Stimulated activated CD8-positive, alpha-beta memory T cell treated with anti-CD3 and anti-CD28 coated beads, Interleukin-15, amount 100 ng/mL, for 48 hours (primary cell): ENCODE results near the gene MMP25.
"Not testable (repeated sequence)": the region's sequence is repeated elsewhere in the genome, so short reads cannot be mapped to it uniquely, and the experiment has no call there.

ENCODE experiments used
- DNase-seq, 2 donors: peaks; one replicate each; pipeline ENCODE4 v3.0.0-alpha.2; 2020; ENCODE audit warnings: low read depth in 2 of 2

MMP25 gene

DNA sequence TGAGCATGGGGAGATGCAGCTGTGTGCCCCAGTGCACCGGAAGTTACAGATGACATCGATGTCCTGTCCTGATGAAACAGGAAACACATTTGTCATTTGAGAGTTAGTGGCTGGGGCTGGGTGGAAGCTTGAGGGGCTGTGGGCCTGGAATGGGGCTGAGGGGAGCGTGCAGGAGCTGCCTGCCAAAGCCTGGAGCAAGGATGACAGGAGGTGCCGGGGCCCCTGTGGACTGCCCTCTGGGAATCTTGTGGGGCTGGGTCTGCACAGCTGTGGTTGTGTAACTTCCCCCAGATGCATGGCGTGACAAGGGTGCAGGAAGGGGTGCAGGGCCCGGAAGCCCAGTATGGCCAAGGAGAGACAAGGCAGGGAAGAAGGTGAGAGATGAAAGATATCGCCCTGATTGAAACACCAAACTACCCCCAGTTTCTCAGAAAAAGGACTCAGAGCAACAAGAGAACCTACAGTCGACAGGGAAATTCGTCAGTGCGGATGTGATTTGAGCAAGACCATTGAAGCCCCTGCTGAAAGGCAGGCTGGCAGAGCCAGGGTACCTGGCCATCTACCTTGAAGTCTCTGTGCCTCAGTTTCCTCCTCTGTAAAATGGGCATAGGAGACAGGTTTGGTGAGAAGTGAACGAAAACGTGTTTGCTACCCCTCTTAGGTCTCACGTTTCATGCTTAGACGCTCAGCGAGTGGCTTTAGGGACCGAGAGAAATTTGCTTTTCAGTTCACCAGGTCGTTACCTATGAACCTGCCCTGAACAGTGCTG is 8.8 kb downstream of the MMP25 start:
- DNase-seq, result no peak

DNA sequence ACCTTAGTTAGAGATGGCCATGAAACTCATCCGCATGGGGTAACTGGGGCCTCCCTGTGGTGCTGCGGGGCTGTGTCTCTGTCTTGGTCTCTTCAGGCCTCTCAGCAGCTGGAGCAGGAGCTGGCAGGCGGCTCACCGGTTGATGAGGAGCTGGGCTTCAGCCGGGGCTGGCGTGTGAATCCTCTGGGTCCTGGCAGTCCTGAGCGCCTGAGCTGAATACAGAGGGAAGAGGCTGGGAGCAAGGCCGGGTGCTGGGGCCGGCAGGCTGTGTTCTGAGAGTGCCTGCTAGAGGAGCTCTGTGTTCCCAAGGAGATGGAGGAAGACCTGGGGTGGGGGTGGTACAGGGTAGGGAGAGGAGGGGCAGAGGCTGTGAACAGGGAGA is 9.4 kb downstream of the MMP25 start:
- DNase-seq, result not testable (repeated sequence)

DNA sequence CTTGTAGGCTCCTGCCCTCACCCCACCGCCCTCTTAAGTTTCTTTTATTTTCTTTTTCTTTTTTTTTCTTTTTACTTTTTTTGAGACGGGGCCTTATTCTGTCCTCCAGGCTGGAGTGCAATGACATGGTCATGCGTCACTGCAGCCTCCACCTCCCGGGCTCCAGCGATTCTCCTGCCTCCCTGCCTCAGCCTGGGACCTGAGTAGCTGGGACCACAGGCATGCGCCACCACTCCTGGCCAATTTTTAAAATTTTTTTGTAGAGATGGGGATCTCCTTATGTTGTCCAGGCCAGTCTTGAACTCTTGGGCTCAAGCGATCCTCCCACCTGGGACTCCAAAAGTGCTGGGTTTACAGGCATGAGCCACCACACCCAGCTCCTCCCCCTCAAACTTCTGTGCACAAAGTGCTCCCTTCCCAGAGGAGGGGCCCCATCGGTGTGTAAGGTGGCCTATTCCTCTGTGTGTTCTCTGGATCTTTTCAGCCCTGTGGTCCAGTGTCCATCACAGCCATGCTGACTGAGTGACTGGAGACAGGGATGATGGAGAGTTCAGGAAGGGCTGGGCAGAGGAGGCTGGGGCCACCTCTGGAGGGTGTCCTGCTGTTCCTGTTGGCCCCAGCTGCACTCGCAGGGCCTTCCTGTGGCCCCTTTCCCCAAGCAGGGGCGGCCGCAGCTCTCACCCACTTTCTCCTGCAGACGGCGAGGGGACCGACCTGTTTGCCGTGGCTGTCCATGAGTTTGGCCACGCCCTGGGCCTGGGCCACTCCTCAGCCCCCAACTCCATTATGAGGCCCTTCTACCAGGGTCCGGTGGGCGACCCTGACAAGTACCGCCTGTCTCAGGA is 10.2 kb downstream of the MMP25 start:
- no peak for DNase-seq

DNA sequence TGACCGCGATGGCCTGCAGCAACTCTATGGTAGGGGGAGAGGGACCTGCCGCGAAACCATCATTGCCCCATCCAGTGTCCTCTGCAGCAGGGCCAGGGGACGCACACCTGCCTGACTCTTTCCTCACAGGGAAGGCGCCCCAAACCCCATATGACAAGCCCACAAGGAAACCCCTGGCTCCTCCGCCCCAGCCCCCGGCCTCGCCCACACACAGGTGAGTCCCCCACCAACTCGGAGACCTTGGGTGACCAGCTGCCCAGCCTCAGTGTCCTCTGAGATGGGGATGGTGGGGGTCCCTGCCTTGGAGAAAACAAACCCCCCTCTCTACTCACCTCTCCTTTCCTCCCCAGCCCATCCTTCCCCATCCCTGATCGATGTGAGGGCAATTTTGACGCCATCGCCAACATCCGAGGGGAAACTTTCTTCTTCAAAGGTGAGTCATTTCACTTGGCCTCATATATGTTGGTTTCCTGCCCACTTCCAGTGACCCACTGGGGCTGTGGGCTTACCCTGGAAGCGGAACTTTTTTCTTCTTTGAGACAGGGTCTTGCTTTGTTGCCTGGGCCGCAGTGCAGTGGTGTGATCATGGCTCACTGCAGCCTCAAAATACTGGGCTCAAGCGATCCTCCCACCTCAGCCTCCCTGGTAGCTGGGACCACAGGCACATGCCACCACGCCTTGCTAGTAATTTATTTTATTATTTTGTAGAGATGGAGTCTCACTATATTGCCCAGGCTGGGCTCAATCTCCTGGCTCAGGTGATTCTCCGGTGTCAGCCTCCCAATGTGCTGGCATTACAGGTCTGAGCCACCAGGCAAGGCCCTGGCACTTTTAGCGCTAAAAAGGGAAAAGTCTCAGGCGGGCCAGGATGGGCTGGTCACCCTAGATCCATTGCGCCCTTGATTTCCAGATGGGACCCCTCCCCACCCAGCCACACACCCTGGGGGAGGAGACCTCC is 11.1 kb downstream of the MMP25 start:
- DNase-seq, result no peak

DNA sequence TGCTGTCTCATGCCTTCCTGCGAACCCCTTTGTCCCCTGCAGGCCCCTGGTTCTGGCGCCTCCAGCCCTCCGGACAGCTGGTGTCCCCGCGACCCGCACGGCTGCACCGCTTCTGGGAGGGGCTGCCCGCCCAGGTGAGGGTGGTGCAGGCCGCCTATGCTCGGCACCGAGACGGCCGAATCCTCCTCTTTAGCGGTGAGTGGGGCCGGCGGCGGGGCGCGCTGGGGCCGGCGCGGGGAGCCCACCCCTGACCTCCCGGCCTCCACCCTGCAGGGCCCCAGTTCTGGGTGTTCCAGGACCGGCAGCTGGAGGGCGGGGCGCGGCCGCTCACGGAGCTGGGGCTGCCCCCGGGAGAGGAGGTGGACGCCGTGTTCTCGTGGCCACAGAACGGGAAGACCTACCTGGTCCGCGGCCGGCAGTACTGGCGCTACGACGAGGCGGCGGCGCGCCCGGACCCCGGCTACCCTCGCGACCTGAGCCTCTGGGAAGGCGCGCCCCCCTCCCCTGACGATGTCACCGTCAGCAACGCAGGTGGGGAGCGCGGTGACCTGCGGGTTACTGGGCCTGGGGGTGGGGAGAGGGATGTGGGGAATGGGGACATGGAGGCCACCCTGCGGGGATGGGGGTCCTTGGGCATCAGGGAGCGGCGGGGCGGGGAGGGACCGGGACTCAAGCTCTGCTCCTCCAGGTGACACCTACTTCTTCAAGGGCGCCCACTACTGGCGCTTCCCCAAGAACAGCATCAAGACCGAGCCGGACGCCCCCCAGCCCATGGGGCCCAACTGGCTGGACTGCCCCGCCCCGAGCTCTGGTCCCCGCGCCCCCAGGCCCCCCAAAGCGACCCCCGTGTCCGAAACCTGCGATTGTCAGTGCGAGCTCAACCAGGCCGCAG is 12.0 kb downstream of the MMP25 start:
- DNase-seq, result no peak

DNA sequence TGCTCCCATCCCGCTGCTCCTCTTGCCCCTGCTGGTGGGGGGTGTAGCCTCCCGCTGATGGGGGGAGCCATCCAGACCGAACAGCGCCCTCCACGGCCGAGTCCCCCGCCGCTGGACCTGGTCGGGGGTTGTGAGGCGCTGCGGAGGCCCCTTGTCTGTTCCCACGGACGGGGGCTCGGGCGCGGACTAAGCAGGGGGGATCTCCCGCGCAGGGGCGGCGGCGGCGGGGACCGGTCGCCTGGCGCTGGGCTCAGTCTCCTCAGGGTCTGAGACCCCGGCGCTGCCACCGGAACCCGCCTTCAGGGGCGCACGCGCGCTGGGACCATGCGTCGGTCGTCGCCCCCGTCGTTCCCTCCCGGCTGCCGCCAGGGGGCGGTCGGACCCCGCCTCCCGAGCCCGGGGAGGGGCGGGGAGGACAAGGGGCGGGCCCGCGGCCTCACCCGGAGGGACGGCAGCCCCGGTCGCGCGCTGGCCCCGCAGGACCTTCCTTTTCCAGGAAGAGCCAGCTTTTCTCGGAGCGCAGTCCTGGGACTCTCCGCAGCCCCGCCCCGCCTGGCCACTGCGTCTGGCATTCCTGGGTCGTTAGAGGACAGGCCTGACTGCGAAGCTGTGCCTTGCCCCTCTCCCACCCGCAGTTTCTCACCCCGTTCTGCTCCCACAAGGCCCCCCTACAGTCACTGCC is 12.8 kb downstream of the MMP25 start:
- DNase-seq, result peak; percentile 82 to 85

DNA sequence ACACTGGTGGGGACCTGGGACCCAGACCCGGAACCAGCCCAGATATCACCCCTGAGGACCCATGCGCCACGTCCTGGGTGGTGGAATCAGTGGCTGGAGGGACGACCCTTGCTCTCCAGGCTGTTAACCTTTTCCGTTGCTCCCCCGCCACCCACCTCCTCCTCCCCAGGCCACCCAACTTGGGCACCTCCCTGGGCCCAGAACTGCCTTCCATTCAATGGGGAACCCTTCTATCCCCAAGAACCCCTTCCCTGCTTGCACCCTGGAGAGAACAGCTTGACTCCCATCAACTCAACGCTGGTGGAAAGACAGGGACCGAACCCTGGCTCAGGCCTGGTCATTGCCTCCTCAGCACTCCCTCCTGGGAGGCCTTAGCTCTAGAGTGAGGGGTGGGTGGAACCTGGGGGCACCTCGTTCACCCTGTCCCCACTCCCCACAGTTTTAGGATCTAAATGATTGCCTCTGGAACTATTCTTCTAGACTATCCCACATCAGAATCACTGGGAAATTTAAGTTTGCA is 13.4 kb downstream of the MMP25 start:
- no peak for DNase-seq

DNA sequence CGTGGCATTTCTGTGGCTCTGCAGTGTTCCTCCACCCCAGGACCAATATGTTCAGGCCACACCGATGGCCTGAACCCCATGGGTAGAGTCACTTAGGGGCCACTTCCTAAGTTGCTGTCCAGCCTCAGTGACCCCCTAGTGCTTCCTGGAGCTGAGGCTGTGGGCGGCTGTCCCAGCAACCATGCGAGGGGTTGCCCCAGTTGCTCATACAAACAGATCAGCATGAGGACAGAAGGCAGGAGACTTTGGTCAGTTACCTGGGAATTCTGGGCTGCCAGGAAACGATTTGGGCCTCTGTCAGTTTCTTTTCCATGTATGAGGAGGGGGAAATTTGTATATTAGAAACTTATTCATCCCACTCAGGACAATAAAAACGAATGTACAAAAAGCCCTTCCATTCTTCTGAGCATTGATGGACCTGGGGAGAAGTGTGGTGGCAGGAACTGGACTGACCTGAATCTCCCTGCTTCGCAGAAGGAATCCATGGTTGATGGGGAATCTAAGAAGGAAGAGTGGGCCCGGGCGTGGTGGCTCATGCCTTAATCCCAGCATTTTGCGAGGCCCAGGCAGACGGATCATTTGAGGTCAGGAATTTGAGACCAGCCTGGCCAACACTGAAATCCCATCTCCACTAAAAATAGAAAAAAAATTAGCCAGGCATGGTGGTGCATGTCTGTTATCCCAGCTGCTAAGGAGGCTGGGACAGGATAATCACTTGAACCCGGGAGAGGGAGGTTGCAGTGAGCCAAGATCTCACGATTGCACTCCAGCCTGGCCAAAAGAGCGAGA is 14.2 kb downstream of the MMP25 start:
- no peak for DNase-seq

DNA sequence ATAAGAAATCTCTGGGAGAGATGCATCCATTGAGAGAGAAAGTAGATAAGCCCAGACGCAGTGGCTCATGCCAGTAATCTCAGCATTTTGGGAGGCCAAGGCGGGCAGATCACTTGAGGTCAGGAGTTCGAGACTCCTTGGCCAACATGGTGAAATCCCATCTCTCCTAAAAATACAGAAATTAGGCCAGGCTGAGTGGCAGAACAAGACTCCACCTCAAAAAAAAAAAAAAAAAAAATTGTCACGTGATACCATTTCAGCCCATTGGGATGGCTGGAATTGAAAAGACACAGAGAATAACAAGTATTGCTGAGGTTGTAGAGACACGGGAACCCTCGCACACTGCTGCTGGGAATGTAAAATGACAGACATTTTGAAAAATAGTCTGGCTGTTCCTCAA is 16.2 kb downstream of the MMP25 start:
- no peak for DNase-seq

DNA sequence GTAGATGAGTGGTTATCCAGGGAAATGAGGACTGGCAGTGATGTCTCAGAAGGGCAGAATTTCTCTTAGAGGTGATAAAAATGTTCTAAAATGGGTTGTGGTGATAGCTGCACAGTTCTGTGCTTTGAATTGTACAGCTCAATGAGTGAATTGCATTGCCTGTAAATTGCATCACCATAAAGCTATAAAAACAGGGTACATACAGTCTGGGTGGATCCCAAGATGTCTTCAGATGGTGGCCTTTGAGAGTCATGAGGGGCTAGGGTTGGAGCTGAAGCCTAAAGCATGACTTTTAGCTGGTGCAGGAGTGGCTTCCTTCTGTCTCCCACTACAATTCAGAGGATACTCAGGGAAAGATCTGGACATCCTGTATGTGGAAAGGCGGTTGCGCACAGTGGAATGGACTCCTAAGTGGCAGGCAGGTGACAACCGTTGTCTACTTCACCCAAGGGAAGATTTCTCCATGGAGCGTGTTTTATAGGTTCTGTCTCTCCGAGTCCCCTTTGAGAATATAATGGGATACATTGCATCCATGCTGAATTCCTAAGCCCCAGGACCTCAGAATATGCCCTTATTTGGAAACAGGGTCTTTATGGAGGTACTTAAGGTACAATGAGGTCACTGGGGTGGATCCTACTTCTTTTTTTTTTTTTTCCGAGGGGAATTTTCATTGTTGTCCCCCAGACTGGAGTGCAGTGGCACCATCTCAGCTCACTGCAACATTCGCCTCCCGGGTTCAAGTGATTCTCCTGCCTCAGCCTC is 17.4 kb downstream of the MMP25 start:
- DNase-seq, result no peak

DNA sequence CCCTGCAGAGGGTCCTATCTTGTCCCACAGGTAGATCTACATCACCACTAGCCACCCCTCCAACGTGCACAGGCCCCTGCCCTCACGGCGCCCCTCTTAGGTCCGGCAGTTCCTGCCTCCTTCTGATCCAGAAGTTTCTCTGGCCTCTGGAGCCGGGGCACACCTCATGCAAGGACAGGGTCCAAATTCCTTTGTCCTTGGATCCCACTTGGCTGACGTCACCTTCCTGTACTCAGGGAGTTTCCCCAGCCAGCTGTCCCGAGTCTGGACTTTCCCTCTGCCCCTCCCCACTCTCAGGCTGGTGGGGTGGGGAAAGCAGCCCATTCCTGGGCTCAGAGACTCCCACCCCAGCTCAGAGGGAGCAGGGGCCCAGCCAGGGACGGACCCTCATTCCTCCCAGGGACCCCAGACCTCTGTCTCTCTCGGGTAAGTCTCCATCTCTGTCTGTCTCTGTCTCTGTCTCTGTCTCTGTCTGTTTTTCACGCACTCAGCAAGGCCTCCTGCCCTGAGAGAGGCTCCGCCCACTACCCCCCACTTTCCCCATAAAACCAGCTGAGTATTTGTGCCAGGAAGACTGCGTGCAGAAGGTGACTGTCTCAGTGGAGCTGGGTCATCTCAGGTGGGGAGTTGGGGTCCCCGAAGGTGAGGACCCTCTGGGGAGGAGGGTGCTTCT is 18.8 kb downstream of the MMP25 start, which contains the start of gene IL32:
TSS of gene IL32 (plus strand) at position 572 of the 673 bp plus-strand sequence. CDS start 172 bp downstream, outside the sequence.
- DNase-seq, result peak; percentile 61 to 66

DNA sequence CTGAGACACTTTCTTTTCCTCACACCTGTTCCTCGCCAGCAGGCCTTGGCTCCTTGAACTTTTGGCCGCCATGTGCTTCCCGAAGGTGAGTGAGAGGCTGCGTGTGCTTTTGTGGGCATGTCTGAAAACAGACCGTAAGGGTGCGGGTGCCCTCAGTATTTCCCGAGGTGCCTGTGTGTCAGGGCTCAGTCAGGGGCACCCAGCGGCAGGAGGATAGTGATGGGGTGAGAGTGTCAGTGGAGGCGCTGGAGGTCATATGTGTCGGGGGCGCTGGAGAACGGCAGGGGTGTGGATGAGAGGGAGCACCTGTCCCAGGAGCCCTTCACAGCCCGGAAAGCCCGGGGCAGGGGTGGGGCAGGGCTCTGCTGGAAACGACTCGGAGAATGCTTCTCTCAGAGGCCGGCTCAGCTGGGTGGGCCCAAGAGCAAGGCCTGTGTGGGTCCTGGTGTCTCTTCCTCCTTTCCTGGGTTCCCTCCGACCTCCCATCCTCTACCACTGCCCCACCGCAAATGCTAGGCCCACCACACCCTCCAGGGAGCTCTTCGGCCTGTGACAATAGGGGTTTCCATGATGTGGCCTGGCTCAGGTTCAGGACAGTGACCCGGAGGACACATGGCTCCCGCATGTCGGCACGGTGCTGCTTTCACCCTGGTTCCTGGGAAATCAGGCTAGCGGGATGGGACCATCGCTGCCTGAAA is 19.5 kb downstream of the MMP25 start:
- DNase-seq, result no peak

DNA sequence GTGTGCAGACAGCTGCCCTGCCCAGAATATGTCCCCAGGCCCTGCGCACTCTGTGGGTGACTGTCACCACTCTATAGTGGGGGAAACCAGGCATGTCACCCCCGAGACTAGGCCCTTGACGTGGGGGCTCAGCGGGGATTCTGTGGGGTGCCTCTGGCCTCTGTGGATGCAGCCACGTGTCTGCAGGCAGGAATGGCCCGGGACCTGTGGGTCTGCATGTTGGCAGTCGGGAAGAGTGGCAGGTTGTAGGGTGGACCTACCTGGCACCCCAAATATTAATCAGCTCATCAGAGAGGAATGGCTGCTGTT is 20.0 kb downstream of the MMP25 start:
- DNase-seq, result no peak

DNA sequence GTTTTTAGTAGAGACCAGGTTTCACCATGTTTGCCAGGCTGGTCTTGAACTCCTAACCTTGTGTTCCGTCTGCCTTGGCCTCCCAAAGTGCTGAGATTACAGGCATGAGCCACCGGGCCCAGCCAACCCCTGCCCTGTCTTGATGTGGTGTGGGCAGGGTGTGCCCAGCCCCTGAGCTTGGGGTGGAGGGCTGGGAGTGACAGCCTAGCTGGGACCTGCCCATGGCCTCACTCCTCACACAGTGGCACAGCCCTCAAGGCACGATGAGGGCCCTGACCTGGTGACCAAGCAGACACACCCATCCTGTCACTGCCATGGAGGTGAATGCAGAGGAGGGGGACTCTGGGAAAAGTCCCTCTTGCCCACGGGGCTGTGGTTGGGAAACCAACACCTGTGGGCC is 22.1 kb downstream of the MMP25 start:
- DNase-seq, result no peak

DNA sequence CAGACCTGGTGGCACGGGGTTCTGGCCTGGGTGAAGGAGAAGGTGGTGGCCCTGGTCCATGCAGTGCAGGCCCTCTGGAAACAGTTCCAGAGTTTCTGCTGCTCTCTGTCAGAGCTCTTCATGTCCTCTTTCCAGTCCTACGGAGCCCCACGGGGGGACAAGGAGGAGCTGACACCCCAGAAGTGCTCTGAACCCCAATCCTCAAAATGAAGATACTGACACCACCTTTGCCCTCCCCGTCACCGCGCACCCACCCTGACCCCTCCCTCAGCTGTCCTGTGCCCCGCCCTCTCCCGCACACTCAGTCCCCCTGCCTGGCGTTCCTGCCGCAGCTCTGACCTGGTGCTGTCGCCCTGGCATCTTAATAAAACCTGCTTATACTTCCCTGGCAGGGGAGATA is 22.8 kb downstream of the MMP25 start:
- not testable (repeated sequence) for DNase-seq

DNA sequence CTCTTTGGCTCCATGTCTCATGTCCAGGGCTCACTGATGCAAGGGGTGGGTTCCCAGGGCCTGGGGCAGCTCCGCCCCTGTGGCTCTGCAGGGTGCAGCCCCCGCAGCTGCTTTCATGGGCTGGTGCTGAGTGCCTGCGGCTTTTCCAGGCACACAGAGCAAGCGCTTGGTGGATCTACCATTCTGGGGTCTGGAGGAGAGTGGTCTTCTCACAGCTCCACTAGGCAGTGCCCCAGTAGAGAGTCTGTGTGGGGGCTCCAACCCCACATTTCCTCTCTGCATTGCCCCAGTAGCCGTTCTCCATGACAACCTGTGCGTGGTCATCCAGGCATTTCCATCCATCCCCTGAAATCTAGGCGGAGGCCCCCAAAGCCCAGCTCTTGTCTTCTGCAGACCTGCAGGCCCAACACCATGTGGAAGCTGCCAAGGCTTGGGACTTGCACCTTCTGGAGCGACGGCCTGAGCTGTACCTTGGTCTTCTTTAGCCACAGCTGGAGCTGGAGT is 24.3 kb downstream of the MMP25 start:
- no peak for DNase-seq

DNA sequence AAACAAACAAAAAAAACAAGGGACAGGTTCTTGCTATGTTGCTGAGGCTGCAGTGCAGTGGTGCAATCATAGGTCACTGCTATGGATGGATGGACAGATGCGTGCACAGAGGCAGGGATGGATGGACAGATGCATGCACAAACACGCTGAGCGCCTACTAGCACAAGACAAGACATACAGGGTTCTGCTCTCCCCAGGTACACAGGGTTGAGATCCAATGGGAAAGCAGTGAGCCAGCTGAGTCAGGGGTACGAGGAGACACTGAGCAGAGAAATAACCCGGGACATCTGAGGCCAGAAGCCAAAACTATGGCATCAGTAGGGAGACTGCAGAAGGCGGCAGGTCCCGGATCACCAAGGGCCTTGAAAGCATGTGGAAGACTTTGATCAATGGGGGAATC is 25.3 kb downstream of the MMP25 start:
- DNase-seq, result no peak
